DOHH2 (cell line): ENCODE measurements around the gene PDE8B.

Source experiments
- CTCF ChIP-seq: fragments of 200-600 bp; sonication (generic); IDR thresholded peaks from one replicate; pipeline ENCODE4 v1.5.1; 2014; ENCODE audit warnings: antibody characterized with exemption, mild to moderate bottlenecking, low read depth, low read length; ENCODE audit not compliant: poor library complexity, severe bottlenecking
- EZH2phosphoT487 ChIP-seq: fragments of 200-600 bp; sonication (generic); IDR thresholded peaks from 2 replicates; pipeline ENCODE4 v1.6.1; 2017; ENCODE audit warnings: borderline replicate concordance, mild to moderate bottlenecking, antibody characterized with exemption, low read length, moderate library complexity, mixed read lengths

GRCh38 chr5:77425420-77425819, 214.9 kb downstream of the PDE8B start:
- TF ChIP-seq CTCF (no peak), EZH2phosphoT487 (no peak)
